H9 (cell line): Measurements from ENCODE around the gene PDE7B. TPM values are rescaled to one million over a fixed set of nuclear protein-coding genes. Genes with fewer than 3 reads are reported as not detected.

Experiments used
- DNase-seq: peaks from one replicate; pipeline ENCODE4 v3.0.0-alpha.2; 2017
- H2AFZ ChIP-seq: one replicate; pipeline ENCODE4 v1.6.1; 2013; ENCODE audit warnings: mild to moderate bottlenecking, low read length, control low read depth, moderate library complexity
- H2AK5ac ChIP-seq: 2 replicates; pipeline ENCODE4 v1.6.1; 2013; ENCODE audit warnings: low read length, control low read depth, mixed read lengths; ENCODE audit not compliant: insufficient read length
- H2BK120ac ChIP-seq: one replicate; pipeline ENCODE4 v1.6.1; 2013; ENCODE audit warnings: low read depth, mild to moderate bottlenecking, low read length, control low read depth, inconsistent platforms; ENCODE audit not compliant: poor library complexity, severe bottlenecking
- H2BK12ac ChIP-seq: 2 replicates; pipeline ENCODE4 v1.6.1; 2013; ENCODE audit warnings: low read length, control low read depth, mixed read lengths, low read depth; ENCODE audit not compliant: insufficient read length
- H2BK15ac ChIP-seq: 2 replicates; pipeline ENCODE4 v1.6.1; 2013; ENCODE audit warnings: low read depth, low read length, control low read depth
- H2BK20ac ChIP-seq: one replicate; pipeline ENCODE4 v1.6.1; 2013; ENCODE audit warnings: low read depth, mild to moderate bottlenecking, low read length, control low read depth, inconsistent platforms; ENCODE audit not compliant: poor library complexity, severe bottlenecking
- H2BK5ac ChIP-seq: 2 replicates; pipeline ENCODE4 v1.6.1; 2013; ENCODE audit warnings: low read length, control low read depth, mixed read lengths; ENCODE audit not compliant: insufficient read length
- H3K14ac ChIP-seq: 2 replicates; pipeline ENCODE4 v1.6.1; 2013; ENCODE audit warnings: low read length, control low read depth; ENCODE audit not compliant: insufficient read depth
- H3K18ac ChIP-seq: 2 replicates; pipeline ENCODE4 v1.6.1; 2013; ENCODE audit warnings: low read depth, mild to moderate bottlenecking, mixed read lengths, low read length, control low read depth; ENCODE audit not compliant: insufficient read length
- H3K23ac ChIP-seq: 2 replicates; pipeline ENCODE4 v1.6.1; 2013; ENCODE audit warnings: low read length, control low read depth, mixed read lengths, low read depth; ENCODE audit not compliant: insufficient read length
- H3K23me2 ChIP-seq: 2 replicates; pipeline ENCODE4 v1.6.1; 2013; ENCODE audit warnings: low read depth, mild to moderate bottlenecking, mixed read lengths, low read length, control low read depth; ENCODE audit not compliant: insufficient read length, poor library complexity, severe bottlenecking
- H3K27ac ChIP-seq: 2 replicates; pipeline ENCODE4 v1.5.1; 2013; ENCODE audit warnings: low read length, control low read depth, mixed read lengths, low read depth; ENCODE audit not compliant: insufficient read length
- H3K27me3 ChIP-seq: 2 replicates; pipeline ENCODE4 v1.6.1; 2013; ENCODE audit warnings: low read length, control low read depth, inconsistent platforms; ENCODE audit not compliant: insufficient read depth
- H3K4ac ChIP-seq: 2 replicates; pipeline ENCODE4 v1.6.1; 2013; ENCODE audit warnings: low read depth, mild to moderate bottlenecking, control low read depth, inconsistent platforms, low read length, moderate library complexity
- H3K4me1 ChIP-seq: 2 replicates; pipeline ENCODE4 v1.6.1; 2013; ENCODE audit warnings: low read length, control low read depth, inconsistent platforms; ENCODE audit not compliant: insufficient read depth
- H3K4me2 ChIP-seq: 2 replicates; pipeline ENCODE4 v1.6.1; 2013; ENCODE audit warnings: low read length, control low read depth, mixed read lengths; ENCODE audit not compliant: insufficient read length, insufficient read depth
- H3K56ac ChIP-seq: 2 replicates; pipeline ENCODE4 v1.6.1; 2013; ENCODE audit warnings: low read depth, mild to moderate bottlenecking, mixed read lengths, low read length, control low read depth; ENCODE audit not compliant: insufficient read length
- H3K79me1 ChIP-seq: 2 replicates; pipeline ENCODE4 v1.6.1; 2013; ENCODE audit warnings: low read depth, mild to moderate bottlenecking, moderate library complexity, low read length, control low read depth, inconsistent platforms; ENCODE audit not compliant: insufficient read depth, poor library complexity, severe bottlenecking
- H3K79me2 ChIP-seq: 2 replicates; pipeline ENCODE4 v1.6.1; 2013; ENCODE audit warnings: low read length, control low read depth, inconsistent platforms; ENCODE audit not compliant: insufficient read depth
- H3K9ac ChIP-seq: 2 replicates; pipeline ENCODE4 v1.6.1; 2013; ENCODE audit warnings: low read length, control low read depth, mixed read lengths; ENCODE audit not compliant: insufficient read length; ENCODE audit errors: extremely low read depth
- H3K9me3 ChIP-seq: one replicate; pipeline ENCODE4 v1.6.1; 2013; ENCODE audit warnings: low read depth, low read length, inconsistent platforms; ENCODE audit not compliant: control insufficient read depth
- H3T11ph ChIP-seq: one replicate; pipeline ENCODE4 v1.6.1; 2013; ENCODE audit warnings: mild to moderate bottlenecking, low read length, control low read depth, inconsistent platforms
- H4K20me1 ChIP-seq: one replicate; pipeline ENCODE4 v1.6.1; 2013; ENCODE audit not compliant: control insufficient read depth, insufficient read length, insufficient read depth
- H4K5ac ChIP-seq: 2 replicates; pipeline ENCODE4 v1.6.1; 2013; ENCODE audit warnings: low read depth, mild to moderate bottlenecking, mixed read lengths, low read length, control low read depth; ENCODE audit not compliant: insufficient read length
- H4K8ac ChIP-seq: replicated peaks from 2 replicates; pipeline ENCODE4 v1.6.1; 2013; ENCODE audit warnings: low read length, control low read depth, mixed read lengths, low read depth; ENCODE audit not compliant: insufficient read length
- H4K91ac ChIP-seq: 2 replicates; pipeline ENCODE4 v1.6.1; 2013; ENCODE audit warnings: low read depth, mild to moderate bottlenecking, moderate library complexity, mixed read lengths, low read length, control low read depth; ENCODE audit not compliant: insufficient read length
- H3K27ac Mint-ChIP-seq, 3 experiments: 2 replicates in 2 of 3; 3 replicates in 1 of 3; pipeline ENCODE4 v1.8.0; 2020 to 2021; ENCODE audit warnings: mixed read lengths in 3 of 3, mild to moderate bottlenecking in 1 of 3, moderate library complexity in 1 of 3
- H3K27me3 Mint-ChIP-seq: 2 replicates; pipeline ENCODE4 v1.8.0; 2021; ENCODE audit warnings: low read depth, mild to moderate bottlenecking, moderate library complexity, mixed read lengths
- H3K36me3 Mint-ChIP-seq, 3 experiments: 2 replicates in 2 of 3; 3 replicates in 1 of 3; pipeline ENCODE4 v1.8.0; 2020 to 2021; ENCODE audit warnings: low read depth in 3 of 3, mixed read lengths in 3 of 3; ENCODE audit not compliant: insufficient read depth in 1 of 3
- H3K4me1 Mint-ChIP-seq, 2 experiments: 2 replicates each; pipeline ENCODE4 v1.8.0; 2020; ENCODE audit warnings: mixed read lengths in 2 of 2
- H3K4me3 Mint-ChIP-seq, 2 experiments: 2 replicates in 1 of 2; 3 replicates in 1 of 2; pipeline ENCODE4 v1.8.0; 2020 to 2021; ENCODE audit warnings: mild to moderate bottlenecking in 2 of 2, mixed read lengths in 2 of 2, moderate library complexity in 1 of 2
- H3K9me3 Mint-ChIP-seq, 2 experiments: 2 replicates in 1 of 2; 3 replicates in 1 of 2; pipeline ENCODE4 v1.8.0; 2020; ENCODE audit warnings: mild to moderate bottlenecking in 2 of 2, mixed read lengths in 2 of 2, moderate library complexity in 1 of 2
- WGBS: extraction: QIAGEN DNeasy Blood & Tissue Kit; methylation state at CpG from one replicate; pipeline ENCODE4 v1.1.7; 2013; ENCODE audit warnings: missing lambda C conversion rate, low lambda C conversion rate, mixed read lengths; ENCODE audit not compliant: insufficient read length; ENCODE audit errors: extremely low coverage; 5-methylcytosine and 5-hydroxymethylcytosine counted together
- total RNA-seq: library from RNA; stranded (reverse); gene quantifications from 2 replicates; pipeline ENCODE4 v1.2.1, GENCODE V29; 2021
- TF ChIP-seq, protein P1 (sequence below): fragments of 200-600 bp; sonication (generic); conservative IDR thresholded peaks from 3 replicates; pipeline ENCODE4 v1.8.0; 2021; ENCODE audit warnings: antibody characterized with exemption, mild to moderate bottlenecking

The PDE7B gene
- total RNA-seq, 1 experiment from 2014 or later, result not detected

DNA sequence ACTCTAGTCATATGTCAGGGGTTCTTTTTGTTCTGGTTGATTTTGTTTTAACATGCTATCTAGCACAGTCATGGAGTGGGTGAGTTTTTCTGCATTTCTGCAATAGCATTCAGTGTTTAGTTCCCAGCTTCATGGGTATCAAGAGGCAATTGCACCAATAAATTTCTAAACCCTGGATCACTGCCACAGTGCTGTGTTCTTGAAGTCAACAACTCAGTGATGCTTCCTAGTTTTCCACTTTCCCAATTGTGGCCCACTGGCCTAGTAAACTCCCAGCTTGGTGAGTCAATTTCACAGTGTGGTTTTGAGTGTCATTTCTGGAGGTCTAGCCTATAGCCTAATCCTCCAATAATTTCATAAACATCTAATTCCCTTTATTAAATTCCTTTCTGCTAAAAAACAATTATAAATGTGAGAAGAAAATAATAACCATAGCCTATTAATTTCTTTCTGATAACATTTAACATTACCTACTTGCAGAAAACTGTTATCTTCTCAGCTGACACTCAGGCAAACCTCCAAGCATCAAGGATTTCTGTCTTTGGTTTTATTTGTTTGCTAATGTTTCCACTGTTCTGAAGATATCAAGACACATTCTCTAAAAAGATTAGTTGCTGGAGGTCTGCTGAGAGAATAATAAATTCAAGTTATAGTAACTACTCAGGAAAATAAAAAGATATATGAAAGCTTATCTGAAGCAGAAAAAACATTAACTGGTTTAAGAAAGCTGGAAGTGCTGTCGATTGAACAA is 89.9 kb downstream of the PDE7B start:
- H3K27me3 Mint-ChIP-seq, result no peaks in the 10 kb centered on the region
- no peak overlapping the region for H3K27ac Mint-ChIP-seq
- Histone ChIP-seq H4K5ac (no peak overlapping the region), H2AFZ (no peak overlapping the region), H2BK15ac (no peak overlapping the region), H3K79me1 (no peaks in the 10 kb centered on the region), H2BK120ac (no peak overlapping the region), H3K23ac (no peak overlapping the region), H3K4me2 (no peak overlapping the region), H3T11ph (no peak overlapping the region), H3K4me1 (no peaks in the 10 kb centered on the region), H4K91ac (no peak overlapping the region), H2BK12ac (no peak overlapping the region), H3K4ac (no peak overlapping the region), H2AK5ac (no peak overlapping the region), H3K14ac (no peak overlapping the region), H3K9ac (no peak overlapping the region), H2BK20ac (no peak overlapping the region), H3K79me2 (no peaks in the 10 kb centered on the region), H4K8ac (no peak overlapping the region), H3K18ac (no peak overlapping the region), H3K27me3 (no peaks in the 10 kb centered on the region), H3K56ac (no peak overlapping the region), H3K9me3 (no peaks in the 10 kb centered on the region), H4K20me1 (no peaks in the 10 kb centered on the region), H3K23me2 (no peaks in the 10 kb centered on the region), H2BK5ac (no peak overlapping the region), H3K27ac (no peak overlapping the region)
- DNase-seq, result no peak
- no peaks in the 10 kb centered on the region for H3K9me3 Mint-ChIP-seq
- no peak overlapping the region for H3K4me3 Mint-ChIP-seq
- TF ChIP-seq, protein P1, sequence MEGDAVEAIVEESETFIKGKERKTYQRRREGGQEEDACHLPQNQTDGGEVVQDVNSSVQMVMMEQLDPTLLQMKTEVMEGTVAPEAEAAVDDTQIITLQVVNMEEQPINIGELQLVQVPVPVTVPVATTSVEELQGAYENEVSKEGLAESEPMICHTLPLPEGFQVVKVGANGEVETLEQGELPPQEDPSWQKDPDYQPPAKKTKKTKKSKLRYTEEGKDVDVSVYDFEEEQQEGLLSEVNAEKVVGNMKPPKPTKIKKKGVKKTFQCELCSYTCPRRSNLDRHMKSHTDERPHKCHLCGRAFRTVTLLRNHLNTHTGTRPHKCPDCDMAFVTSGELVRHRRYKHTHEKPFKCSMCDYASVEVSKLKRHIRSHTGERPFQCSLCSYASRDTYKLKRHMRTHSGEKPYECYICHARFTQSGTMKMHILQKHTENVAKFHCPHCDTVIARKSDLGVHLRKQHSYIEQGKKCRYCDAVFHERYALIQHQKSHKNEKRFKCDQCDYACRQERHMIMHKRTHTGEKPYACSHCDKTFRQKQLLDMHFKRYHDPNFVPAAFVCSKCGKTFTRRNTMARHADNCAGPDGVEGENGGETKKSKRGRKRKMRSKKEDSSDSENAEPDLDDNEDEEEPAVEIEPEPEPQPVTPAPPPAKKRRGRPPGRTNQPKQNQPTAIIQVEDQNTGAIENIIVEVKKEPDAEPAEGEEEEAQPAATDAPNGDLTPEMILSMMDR, result no peak
- H3K36me3 Mint-ChIP-seq, result no peaks in the 10 kb centered on the region
- H3K4me1 Mint-ChIP-seq, result no peaks in the 10 kb centered on the region
- WGBS, result no CpG with 5 or more reads among the region's 1 CpG
